Right atrium auricular region (tissue), 2 donors: ENCODE results near the gene TRMU. TPM values are rescaled to one million over a fixed set of nuclear protein-coding genes. Genes with fewer than 3 reads are reported as not detected.

Source experiments
- DNase-seq: peaks from one replicate; pipeline ENCODE4 v3.0.0-alpha.2; 2019; ENCODE audit warnings: low spot score
- H3K27ac ChIP-seq, 2 donors: fragments of 200-600 bp; sonication (generic); 1 replicate in 1 of 2; 2 replicates in 1 of 2; pipeline ENCODE4 v1.5.1; 2016 to 2019
- H3K27me3 ChIP-seq, 2 donors: fragments of 200-600 bp; sonication (generic); one replicate each; pipeline versions ENCODE4 v1.5.1 to v1.6.0; 2017 to 2019
- H3K36me3 ChIP-seq: fragments of 200-600 bp; sonication (generic); one replicate; pipeline ENCODE4 v1.5.1; 2016
- H3K4me1 ChIP-seq, 2 donors: fragments of 200-600 bp; sonication (generic); one replicate each; pipeline versions ENCODE4 v1.5.1 to v1.6.0; 2017 to 2019
- H3K4me3 ChIP-seq, 2 donors: fragments of 200-600 bp; sonication (generic); 1 replicate in 1 of 2; 2 replicates in 1 of 2; pipeline ENCODE4 v1.5.1; 2017 to 2019; ENCODE audit warnings: mild to moderate bottlenecking in 1 of 2, moderate library complexity in 1 of 2
- H3K9me3 ChIP-seq, 2 donors: fragments of 200-600 bp; sonication (generic); one replicate each; pipeline ENCODE4 v1.5.1; 2019
- CTCF ChIP-seq, 2 donors: fragments of 200-600 bp; sonication (generic); IDR thresholded peaks; one replicate each; pipeline ENCODE4 v1.5.1; 2019; ENCODE audit warnings: antibody characterized with exemption in 2 of 2
- total RNA-seq, 2 donors: library from RNA; depleted of rRNA; stranded (reverse); fragments of >200 nt; gene quantifications; one replicate each; pipeline ENCODE4 v1.1.0, GENCODE V29; 2016

The TRMU gene
- total RNA-seq, 2 donors from 2014 or later = 22.2 to 22.4 TPM

DNA sequence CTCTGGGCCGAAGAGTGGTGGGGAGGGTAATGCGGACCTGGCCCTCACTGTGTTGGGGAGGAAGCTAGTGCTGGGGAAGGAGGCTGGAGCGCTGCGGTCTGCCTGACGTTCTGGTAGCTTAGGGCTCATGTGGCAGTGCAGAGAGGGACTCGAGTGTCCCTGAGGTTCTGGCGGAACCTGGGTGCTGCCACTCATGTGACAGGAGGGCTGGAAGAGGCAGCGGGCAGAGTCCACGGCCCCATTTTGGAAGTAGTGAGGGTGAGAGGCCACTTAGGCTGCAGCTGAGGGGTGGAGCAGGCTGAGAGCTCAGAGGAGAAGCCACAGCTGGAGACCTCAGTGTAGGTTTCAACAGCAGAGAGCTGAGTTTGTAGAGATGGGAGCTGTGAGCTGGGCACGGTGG, 16.2 kb upstream of the TRMU start:
- H3K4me3 ChIP-seq = no peak overlapping the region
- no peaks in the 10 kb centered on the region for H3K36me3 ChIP-seq
- no peak for DNase-seq
- no peak overlapping the region for H3K27ac ChIP-seq
- H3K9me3 ChIP-seq = no peaks in the 10 kb centered on the region
- H3K27me3 ChIP-seq = no peaks in the 10 kb centered on the region
- H3K4me1 ChIP-seq = no peaks in the 10 kb centered on the region
- no peak for TF ChIP-seq CTCF (IDR thresholded peaks at IDR 0.05)

DNA sequence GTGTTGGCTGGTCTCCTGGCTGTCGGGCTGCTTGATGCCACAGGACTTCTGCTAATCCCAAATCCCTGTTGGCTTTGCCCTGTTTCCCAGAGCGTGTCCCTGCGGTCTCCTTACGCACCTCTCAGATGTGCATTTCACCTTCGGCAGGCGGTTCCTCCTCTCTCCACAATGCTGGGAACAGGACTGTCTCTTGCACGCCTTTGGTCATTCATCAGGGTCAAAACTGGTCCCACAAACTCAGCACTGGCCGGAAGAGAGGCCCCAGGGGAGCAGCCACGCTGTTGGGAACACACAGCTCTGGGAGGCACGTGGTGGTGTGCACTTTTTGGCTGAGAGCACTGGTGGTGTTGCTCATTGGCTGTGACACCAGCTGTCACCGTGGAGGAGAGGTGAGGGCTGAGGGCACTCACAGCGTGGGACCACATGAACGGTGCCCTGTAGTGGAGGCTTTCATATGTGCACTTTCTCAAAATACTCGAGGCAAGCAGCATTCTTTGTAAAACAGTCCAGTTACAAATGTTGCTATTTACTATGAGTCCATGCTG, 15.3 kb upstream of the TRMU start:
- Histone ChIP-seq H3K27ac (no peak overlapping the region), H3K4me3 (no peak overlapping the region), H3K9me3 (no peaks in the 10 kb centered on the region), H3K36me3 (no peaks in the 10 kb centered on the region), H3K4me1 (no peaks in the 10 kb centered on the region), H3K27me3 (no peaks in the 10 kb centered on the region)
- DNase-seq = no peak
- TF ChIP-seq CTCF (IDR thresholded peaks at IDR 0.05) = no peak

GRCh38 chr22:46320716-46321386, 14.7 kb upstream of the TRMU start:
- H3K27ac ChIP-seq = no peak overlapping the region
- H3K9me3 ChIP-seq = no peaks in the 10 kb centered on the region
- no peaks in the 10 kb centered on the region for H3K4me1 ChIP-seq
- H3K36me3 ChIP-seq = no peaks in the 10 kb centered on the region
- no peak for DNase-seq
- no peak for TF ChIP-seq CTCF (IDR thresholded peaks at IDR 0.05)
- no peak overlapping the region for H3K4me3 ChIP-seq
- no peaks in the 10 kb centered on the region for H3K27me3 ChIP-seq

DNA sequence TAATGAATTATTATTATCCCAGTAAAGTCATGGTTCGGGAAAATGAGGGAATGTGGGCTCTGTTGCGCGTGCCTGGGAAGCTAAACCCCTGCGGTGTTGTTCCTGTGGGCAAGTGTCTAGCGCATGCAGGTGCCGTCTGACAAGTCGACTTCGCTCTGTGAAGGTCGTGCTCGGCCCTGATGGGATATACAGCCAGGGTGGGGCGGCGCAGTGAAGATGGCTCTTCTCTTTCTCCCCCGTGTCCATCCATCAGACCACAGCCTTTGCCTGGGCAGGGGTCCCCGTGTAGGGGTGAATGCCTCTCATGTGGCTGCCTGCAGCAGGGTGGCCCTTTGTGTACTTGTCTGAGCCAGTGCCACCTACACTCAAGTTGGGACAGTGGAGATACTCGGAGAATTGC, 12.8 kb upstream of the TRMU start:
- H3K27ac ChIP-seq = no peak overlapping the region
- no peak for DNase-seq
- no peak overlapping the region for H3K4me3 ChIP-seq
- no peaks in the 10 kb centered on the region for H3K27me3 ChIP-seq
- no peaks in the 10 kb centered on the region for H3K4me1 ChIP-seq
- no peaks in the 10 kb centered on the region for H3K36me3 ChIP-seq
- no peak for TF ChIP-seq CTCF (IDR thresholded peaks at IDR 0.05)
- no peaks in the 10 kb centered on the region for H3K9me3 ChIP-seq

DNA sequence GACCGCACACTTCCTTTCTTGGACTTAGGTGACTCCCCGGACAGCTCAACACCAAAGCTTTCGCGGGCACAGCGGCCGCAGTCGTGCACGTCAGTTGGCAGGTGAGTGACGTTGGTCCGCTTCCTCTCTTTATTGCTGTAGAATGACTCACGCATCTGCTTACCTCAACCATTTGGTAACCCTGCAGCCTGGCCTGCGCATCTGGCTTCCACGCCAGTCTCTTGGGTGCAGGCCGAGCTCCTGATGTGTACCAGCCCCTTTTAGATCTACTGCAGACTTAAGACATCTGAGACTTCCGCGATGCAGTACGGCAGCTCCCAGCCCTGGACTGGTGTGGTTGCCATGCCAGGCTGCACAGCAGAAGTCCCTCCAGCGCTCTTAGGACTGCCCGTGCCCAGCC, 12.4 kb upstream of the TRMU start:
- Histone ChIP-seq H3K9me3 (no peaks in the 10 kb centered on the region), H3K4me1 (no peaks in the 10 kb centered on the region), H3K4me3 (no peak overlapping the region), H3K27me3 (no peaks in the 10 kb centered on the region), H3K27ac (no peak overlapping the region), H3K36me3 (no peaks in the 10 kb centered on the region)
- DNase-seq = no peak
- no peak for TF ChIP-seq CTCF (IDR thresholded peaks at IDR 0.05)
